Keratinocyte (primary cell): ENCODE results near the gene ASPN. TPM values are rescaled to one million over a fixed set of nuclear protein-coding genes. Genes with fewer than 3 reads are reported as not detected.

Experiments used
- DNase-seq: peaks from one replicate; pipeline ENCODE4 v3.0.0-alpha.2; 2011; ENCODE audit warnings: low read depth, missing footprints, low spot score
- FAIRE-seq: peaks from 2 replicates; lab custom pipeline; 2011; peaks lifted over from hg19 to GRCh38; lab: Jason Lieb, UNC
- H2AFZ ChIP-seq: 2 replicates; pipeline ENCODE4 v1.6.0; 2012; ENCODE audit warnings: low read length, control low read depth, inconsistent platforms; ENCODE audit not compliant: control insufficient read depth
- H3K27ac ChIP-seq: 2 replicates; pipeline ENCODE4 v1.5.1; 2011; ENCODE audit warnings: low read length; ENCODE audit not compliant: control insufficient read depth, insufficient read depth
- H3K27me3 ChIP-seq: 3 replicates; pipeline ENCODE4 v1.6.0; 2011; ENCODE audit warnings: low read length; ENCODE audit not compliant: control insufficient read depth, insufficient read depth; ENCODE audit errors: extremely low read depth
- H3K36me3 ChIP-seq, 2 experiments: 2 replicates in 1 of 2; 3 replicates in 1 of 2; pipeline ENCODE4 v1.5.1; 2011; ENCODE audit warnings: low read length in 2 of 2, mild to moderate bottlenecking in 1 of 2; ENCODE audit not compliant: control insufficient read depth in 2 of 2, insufficient read depth in 2 of 2; ENCODE audit errors: extremely low read depth in 1 of 2
- H3K4me1 ChIP-seq: 3 replicates; pipeline ENCODE4 v1.5.1; 2011; ENCODE audit warnings: low read length; ENCODE audit not compliant: control insufficient read depth, insufficient read depth; ENCODE audit errors: extremely low read depth
- H3K4me2 ChIP-seq: 3 replicates; pipeline ENCODE4 v1.6.0; 2011; ENCODE audit warnings: low read depth, low read length; ENCODE audit not compliant: control insufficient read depth, insufficient read depth; ENCODE audit errors: extremely low read depth
- H3K4me3 ChIP-seq, 3 experiments: fragments of 200-600 bp in 1 of 3; sonication (generic) in 1 of 3; 2 replicates in 2 of 3; 3 replicates in 1 of 3; pipeline ENCODE4 v1.5.1; 2011 to 2016; ENCODE audit warnings: low read length in 3 of 3, mild to moderate bottlenecking in 3 of 3, control low read depth in 2 of 3, inconsistent platforms in 1 of 3, low read depth in 1 of 3, mixed read lengths in 1 of 3, mixed run types in 1 of 3, moderate library complexity in 1 of 3; ENCODE audit not compliant: control insufficient read depth in 2 of 3, insufficient read depth in 2 of 3; ENCODE audit errors: extremely low read depth in 1 of 3
- H3K79me2 ChIP-seq: 2 replicates; pipeline ENCODE4 v1.6.0; 2012; ENCODE audit warnings: low read length; ENCODE audit not compliant: control insufficient read depth, insufficient read depth
- H3K9ac ChIP-seq: 3 replicates; pipeline ENCODE4 v1.6.0; 2011; ENCODE audit warnings: low read length; ENCODE audit not compliant: control insufficient read depth, insufficient read depth; ENCODE audit errors: extremely low read depth
- H3K9me1 ChIP-seq: 3 replicates; pipeline ENCODE4 v1.6.0; 2011; ENCODE audit warnings: low read length; ENCODE audit not compliant: control insufficient read depth, insufficient read depth; ENCODE audit errors: extremely low read depth
- H3K9me3 ChIP-seq: 2 replicates; pipeline ENCODE4 v1.5.1; 2012; ENCODE audit warnings: low read depth, low read length; ENCODE audit not compliant: control insufficient read depth
- H4K20me1 ChIP-seq: 3 replicates; pipeline ENCODE4 v1.6.0; 2011; ENCODE audit warnings: low read length; ENCODE audit not compliant: control insufficient read depth, insufficient read depth; ENCODE audit errors: extremely low read depth
- CTCF ChIP-seq, 3 experiments: IDR thresholded peaks in 1 of 3; conservative IDR thresholded peaks in 1 of 3; optimal IDR thresholded peaks in 1 of 3; 2 replicates in 2 of 3; 3 replicates in 1 of 3; pipeline versions ENCODE3 to v1.5.1; 2011; ENCODE audit warnings: low read length in 3 of 3, mild to moderate bottlenecking in 3 of 3, moderate library complexity in 2 of 3, control low read depth in 1 of 3, inconsistent platforms in 1 of 3; ENCODE audit not compliant: insufficient read depth in 2 of 3; ENCODE audit errors: extremely low read depth in 1 of 3
- EZH2 ChIP-seq: IDR thresholded peaks from one replicate; pipeline ENCODE4 v1.6.1; 2012; ENCODE audit warnings: inconsistent platforms, mild to moderate bottlenecking, low read length, moderate library complexity
- dilution Hi-C: fragments of 300-500 bp; cut with MboI; formaldehyde crosslinking; loops from one replicate; pipeline ENCODE4 v1.7.0; 2020; ENCODE audit warnings: low sequenced_read_pairs; ENCODE audit not compliant: extremely low pct_ligation_motif_present
- polyA plus RNA-seq, 5 experiments: library from polyadenylated mRNA; depleted of rRNA in 3 of 5; stranded (reverse) in 3 of 5; stranded (forward) in 1 of 5; unstranded in 1 of 5; fragments of >200 nt; gene quantifications; 1 replicate in 1 of 5; 2 replicates in 3 of 5; 3 replicates in 1 of 5; pipeline versions ENCODE4 v1.2.1 to v1.2.3, GENCODE V29; 2011 to 2012; ENCODE audit warnings: missing spikeins in 2 of 5, low read depth in 1 of 5, low replicate concordance in 1 of 5

Gene ASPN
- polyA plus RNA-seq, 1 donor (not counting 4 experiments of a cell fraction or from before 2014, with no cell fraction given) = 0.63 TPM

- no peaks in the 10 kb centered on the region for H3K36me3 ChIP-seq
- no peak overlapping the region for H3K4me3 ChIP-seq
- no peaks in the 10 kb centered on the region for H3K9me1 ChIP-seq
- no peak overlapping the region for H3K27ac ChIP-seq
- H3K4me1 ChIP-seq = peaks cover 36% of the 10 kb centered on the region
- TF ChIP-seq EZH2 = no peak
- TF ChIP-seq CTCF (optimal IDR thresholded peaks at IDR 0.05 in 1 of 3, IDR thresholded peaks at IDR 0.05 in 1 of 3, conservative IDR thresholded peaks at IDR 0.05 in 1 of 3; ENCODE audit: extremely low read depth in 1 of 3, insufficient read depth in 2 of 3, low read length in 3 of 3) = no peak
- FAIRE-seq (no peak), DNase-seq (no peak)
- no peaks in the 10 kb centered on the region for H3K27me3 ChIP-seq
- H4K20me1 ChIP-seq = no peaks in the 10 kb centered on the region
- H3K79me2 ChIP-seq = no peaks in the 10 kb centered on the region
- no peak overlapping the region for H3K4me2 ChIP-seq
- H2AFZ ChIP-seq = no peak overlapping the region
- H3K9ac ChIP-seq = no peak overlapping the region
- dilution Hi-C loops = no loop called here
- H3K9me3 ChIP-seq = no peaks in the 10 kb centered on the region
Measured at GRCh38 chr9:92508018-92508820, 25.9 kb upstream of the ASPN start.

- Histone ChIP-seq H3K4me2 (no peak overlapping the region), H3K27ac (peak overlapping the region; percentile 98), H3K36me3 (no peaks in the 10 kb centered on the region), H3K9me1 (no peaks in the 10 kb centered on the region), H3K9ac (no peak overlapping the region), H3K4me3 (no peak overlapping the region), H3K9me3 (no peaks in the 10 kb centered on the region), H3K27me3 (no peaks in the 10 kb centered on the region), H3K79me2 (no peaks in the 10 kb centered on the region), H2AFZ (peak overlapping the region; percentile 30), H4K20me1 (no peaks in the 10 kb centered on the region), H3K4me1 (peaks cover 36% of the 10 kb centered on the region)
- FAIRE-seq (no peak), DNase-seq (no peak)
- no peak for TF ChIP-seq EZH2
- TF ChIP-seq CTCF (optimal IDR thresholded peaks at IDR 0.05 in 1 of 3, IDR thresholded peaks at IDR 0.05 in 1 of 3, conservative IDR thresholded peaks at IDR 0.05 in 1 of 3; ENCODE audit: extremely low read depth in 1 of 3, insufficient read depth in 2 of 3, low read length in 3 of 3) = no peak
- dilution Hi-C loops = no loop called here
Measured at GRCh38 chr9:92507496-92507895, 25.2 kb upstream of the ASPN start.
